Caco-2 (cell line): Measurements from ENCODE around the gene SAMD4A. TPM values are rescaled to one million over a fixed set of nuclear protein-coding genes. Genes with fewer than 3 reads are reported as not detected.

Experiments
- BruUV-seq: library from RNA; stranded (reverse); fragments of 400-500 nt; replicated peaks from 2 replicates; lab custom pipeline; 2021; lab: Mats Ljungman, UMichigan
- CTCF ChIA-PET: fragments of 300-600 bp; sonication (Branson Sonifier 250); formaldehyde crosslinking; loops from one replicate; lab custom pipeline; 2022; ENCODE audit warnings: antibody characterized with exemption; lab: Charles Lee
- POLR2A ChIA-PET: fragments of 300-600 bp; sonication (Branson Sonifier 250); formaldehyde crosslinking; loops from one replicate; lab custom pipeline; 2022; ENCODE audit warnings: antibody characterized with exemption; lab: Charles Lee
- DNase-seq, 2 experiments: peaks; one replicate each; pipeline versions ENCODE4 v3.0.0 to v3.0.0-alpha.2; 2020 to 2022
- H3K27me3 ChIP-seq: replicated peaks from 2 replicates; pipeline ENCODE4 v1.6.0; 2011; ENCODE audit warnings: low read length; ENCODE audit not compliant: control insufficient read depth, insufficient read depth
- H3K36me3 ChIP-seq: 2 replicates; pipeline ENCODE4 v1.5.1; 2011; ENCODE audit warnings: low read length; ENCODE audit not compliant: control insufficient read depth, insufficient read depth
- H3K4me1 ChIP-seq: fragments of 250-450 bp; sonication (Bioruptor Pico); 2 replicates; pipeline ENCODE4 v1.5.1; 2020; ENCODE audit warnings: mild to moderate bottlenecking
- H3K4me3 ChIP-seq: 2 replicates; pipeline ENCODE4 v1.5.1; 2011; ENCODE audit warnings: low read depth, mild to moderate bottlenecking, control low read depth, low read length
- H3K9me3 ChIP-seq: fragments of 250-450 bp; sonication (Bioruptor Pico); 2 replicates; pipeline ENCODE4 v1.5.1; 2020; ENCODE audit warnings: mild to moderate bottlenecking, moderate library complexity
- H3K27ac Mint-ChIP-seq: one replicate; pipeline ENCODE4 v1.8.0; 2022; ENCODE audit warnings: mixed read lengths; ENCODE audit not compliant: unreplicated experiment
- H3K27me3 Mint-ChIP-seq: one replicate; pipeline ENCODE4 v1.8.0; 2022; ENCODE audit warnings: mixed read lengths; ENCODE audit not compliant: insufficient read depth, unreplicated experiment
- H3K36me3 Mint-ChIP-seq: one replicate; pipeline ENCODE4 v1.8.0; 2022; ENCODE audit warnings: mild to moderate bottlenecking, mixed read lengths; ENCODE audit not compliant: insufficient read depth, unreplicated experiment
- H3K4me1 Mint-ChIP-seq: one replicate; pipeline ENCODE4 v1.8.0; 2022; ENCODE audit warnings: low read depth, mixed read lengths; ENCODE audit not compliant: unreplicated experiment
- H3K4me3 Mint-ChIP-seq: one replicate; pipeline ENCODE4 v1.8.0; 2022; ENCODE audit warnings: mild to moderate bottlenecking, moderate library complexity, mixed read lengths; ENCODE audit not compliant: unreplicated experiment
- H3K9me3 Mint-ChIP-seq: one replicate; pipeline ENCODE4 v1.8.0; 2022; ENCODE audit warnings: mixed read lengths; ENCODE audit not compliant: unreplicated experiment
- CTCF ChIP-seq, 2 experiments: fragments of 200-600 bp in 1 of 2; IDR thresholded peaks; 1 replicate in 1 of 2; 2 replicates in 1 of 2; pipeline versions ENCODE4 v1.5.1 to v1.8.0; 2011 to 2022; ENCODE audit warnings: antibody characterized with exemption in 1 of 2, control low read depth in 1 of 2, inconsistent platforms in 1 of 2, low read depth in 1 of 2, low read length in 1 of 2, mild to moderate bottlenecking in 1 of 2, moderate library complexity in 1 of 2; ENCODE audit not compliant: insufficient read depth in 1 of 2, severe bottlenecking in 1 of 2, unreplicated experiment in 1 of 2
- intact Hi-C: fragments of 100-400 bp; cut with micrococcal nuclease; formaldehyde crosslinking; loops from one replicate; pipeline ENCODE4 v1.10.0; 2022; ENCODE audit not compliant: unreplicated experiment
- total RNA-seq: library from RNA; stranded (reverse); gene quantifications from 2 replicates; pipeline ENCODE4 v1.2.3, GENCODE V29; 2022

SAMD4A gene
- total RNA-seq, 1 experiment from 2014 or later = 60.8 TPM

GRCh38 chr14:54589076-54589475 is 22.1 kb downstream of the SAMD4A start:
- intact Hi-C loops = no loop called here
- Histone ChIP-seq H3K9me3 (no peaks in the 10 kb centered on the region), H3K36me3 (no peaks in the 10 kb centered on the region), H3K4me1 (no peaks in the 10 kb centered on the region; the same call in 1 of the 2 replicates), H3K27me3 (no peaks in the 10 kb centered on the region), H3K4me3 (no peak overlapping the region)
- no peak for DNase-seq
- POLR2A ChIA-PET = no interaction called here
- Mint-ChIP-seq H3K4me3 (no peak overlapping the region), H3K27me3 (no peaks in the 10 kb centered on the region), H3K4me1 (peaks cover 11% of the 10 kb centered on the region), H3K36me3 (peaks cover 16% of the 10 kb centered on the region), H3K27ac (no peak overlapping the region), H3K9me3 (no peaks in the 10 kb centered on the region)
- TF ChIP-seq CTCF (IDR thresholded peaks at IDR 0.05; ENCODE audit: insufficient read depth in 1 of 2, low read depth in 1 of 2, low read length in 1 of 2, severe bottlenecking in 1 of 2, unreplicated experiment in 1 of 2) = no peak
- CTCF ChIA-PET = no interaction called here
- BruUV-seq = no TSS peak

DNA sequence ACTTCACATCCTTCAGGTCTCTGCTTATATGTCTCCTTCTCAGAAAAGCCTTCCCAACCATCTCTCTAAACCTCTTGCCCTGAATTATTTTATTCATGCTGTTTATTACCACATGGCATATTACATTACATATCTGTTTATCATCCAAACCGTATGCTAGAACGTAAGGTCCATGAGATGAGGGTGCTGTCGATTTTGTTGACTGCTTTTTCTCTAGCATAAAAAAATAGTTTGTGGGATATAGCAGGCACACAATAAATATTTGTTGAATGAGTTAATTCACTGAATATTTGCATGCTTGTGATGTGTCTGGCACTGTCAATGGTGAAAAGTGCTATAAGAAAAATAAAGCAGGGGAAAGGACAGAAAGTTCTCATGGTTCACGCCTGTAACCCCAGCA is 22.9 kb downstream of the SAMD4A start:
- ChIA-PET CTCF (no interaction called here), POLR2A (no interaction called here)
- no peaks in the 10 kb centered on the region for H3K27me3 Mint-ChIP-seq
- no TSS peak for BruUV-seq
- Histone ChIP-seq H3K9me3 (no peaks in the 10 kb centered on the region), H3K4me3 (no peak overlapping the region), H3K4me1 (no peaks in the 10 kb centered on the region; the same call in 1 of the 2 replicates), H3K27me3 (no peaks in the 10 kb centered on the region), H3K36me3 (no peaks in the 10 kb centered on the region)
- DNase-seq = no peak
- no peaks in the 10 kb centered on the region for H3K9me3 Mint-ChIP-seq
- intact Hi-C loops = no loop called here
- no peak for TF ChIP-seq CTCF (IDR thresholded peaks at IDR 0.05; ENCODE audit: insufficient read depth in 1 of 2, low read depth in 1 of 2, low read length in 1 of 2, severe bottlenecking in 1 of 2, unreplicated experiment in 1 of 2)
- peaks cover 11% of the 10 kb centered on the region for H3K4me1 Mint-ChIP-seq
- no peak overlapping the region for H3K27ac Mint-ChIP-seq
- H3K36me3 Mint-ChIP-seq = peaks cover 16% of the 10 kb centered on the region
- H3K4me3 Mint-ChIP-seq = no peak overlapping the region

- H3K27me3 Mint-ChIP-seq = no peaks in the 10 kb centered on the region
- DNase-seq = no peak
These were observed 23.6 kb downstream of the SAMD4A start for GRCh38 chr14:54590481-54590880.

More at GRCh38 chr14:54590481-54590880, 23.6 kb downstream of the SAMD4A start:
- Histone ChIP-seq H3K4me1 (no peaks in the 10 kb centered on the region; the same call in 1 of the 2 replicates), H3K9me3 (no peaks in the 10 kb centered on the region), H3K27me3 (no peaks in the 10 kb centered on the region), H3K4me3 (no peak overlapping the region), H3K36me3 (no peaks in the 10 kb centered on the region)
- no peaks in the 10 kb centered on the region for H3K9me3 Mint-ChIP-seq
- BruUV-seq = no TSS peak
- ChIA-PET CTCF (no interaction called here), POLR2A (no interaction called here)
- intact Hi-C loops = no loop called here
- peaks cover 11% of the 10 kb centered on the region for H3K4me1 Mint-ChIP-seq
- H3K4me3 Mint-ChIP-seq = no peak overlapping the region
- no peak overlapping the region for H3K27ac Mint-ChIP-seq
- peaks cover 16% of the 10 kb centered on the region for H3K36me3 Mint-ChIP-seq
- TF ChIP-seq CTCF (IDR thresholded peaks at IDR 0.05; ENCODE audit: insufficient read depth in 1 of 2, low read depth in 1 of 2, low read length in 1 of 2, severe bottlenecking in 1 of 2, unreplicated experiment in 1 of 2) = no peak
